GM21367 (cell line): ENCODE results near the gene DCDC1.

Experiments
- ATAC-seq: cut with Tn5 transposase; IDR thresholded peaks from one replicate; pipeline ENCODE4 v1.9.1; 2021; ENCODE audit not compliant: unreplicated experiment

DCDC1 gene

DNA sequence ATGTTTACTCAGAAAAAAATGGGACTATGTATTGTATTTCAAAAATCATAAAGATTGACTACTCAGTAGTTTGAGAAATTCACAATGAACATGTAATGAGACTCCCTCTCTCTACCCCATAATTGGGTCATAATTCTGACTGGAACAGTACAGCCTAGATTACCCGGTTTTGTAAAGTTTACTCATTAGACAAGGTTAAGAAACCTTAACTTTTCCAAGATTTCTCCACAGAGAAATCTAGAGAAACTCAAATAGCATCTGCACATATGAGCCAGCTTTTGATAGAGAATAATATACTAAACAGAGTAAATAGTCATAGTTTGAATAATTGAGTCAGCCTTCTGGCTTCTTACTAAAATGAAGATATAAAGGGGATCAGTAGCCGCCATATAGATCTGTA, 452.3 kb downstream of the DCDC1 start:
- ATAC-seq: no peak

- ATAC-seq: no peak
Observed at GRCh38 chr11:30916764-30917163, 452.8 kb downstream of the DCDC1 start.

GRCh38 chr11:30914143-30914762, 455.3 kb downstream of the DCDC1 start:
- ATAC-seq: no peak

GRCh38 chr11:30911247-30911646, 458.3 kb downstream of the DCDC1 start:
- no peak for ATAC-seq

- ATAC-seq: no peak
Observed at GRCh38 chr11:30908857-30909256, 460.7 kb downstream of the DCDC1 start.

GRCh38 chr11:30908272-30908671, 461.3 kb downstream of the DCDC1 start:
- no peak for ATAC-seq

GRCh38 chr11:30902929-30903328, 466.6 kb downstream of the DCDC1 start:
- ATAC-seq: no peak

GRCh38 chr11:30895046-30895445, 474.5 kb downstream of the DCDC1 start:
- ATAC-seq: no peak

DNA sequence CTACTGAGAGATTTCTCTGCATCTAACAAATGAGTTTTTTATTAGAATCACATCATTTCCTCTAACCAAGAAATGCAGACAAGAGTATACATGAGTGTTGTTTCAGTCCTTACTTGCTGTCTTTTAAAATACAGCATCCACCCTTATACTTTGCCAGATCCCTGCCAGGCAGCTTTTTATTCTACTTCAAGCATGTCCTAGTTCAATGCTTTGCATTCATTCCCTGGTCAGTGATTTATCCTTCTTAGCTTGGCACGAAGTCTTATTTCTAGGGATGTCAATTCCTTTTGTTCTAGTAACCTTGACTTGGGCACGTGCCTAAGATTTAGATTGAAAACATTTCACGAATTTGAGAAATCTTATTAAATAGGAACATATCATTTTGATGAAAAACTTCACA, 476.2 kb downstream of the DCDC1 start:
- ATAC-seq: no peak

DNA sequence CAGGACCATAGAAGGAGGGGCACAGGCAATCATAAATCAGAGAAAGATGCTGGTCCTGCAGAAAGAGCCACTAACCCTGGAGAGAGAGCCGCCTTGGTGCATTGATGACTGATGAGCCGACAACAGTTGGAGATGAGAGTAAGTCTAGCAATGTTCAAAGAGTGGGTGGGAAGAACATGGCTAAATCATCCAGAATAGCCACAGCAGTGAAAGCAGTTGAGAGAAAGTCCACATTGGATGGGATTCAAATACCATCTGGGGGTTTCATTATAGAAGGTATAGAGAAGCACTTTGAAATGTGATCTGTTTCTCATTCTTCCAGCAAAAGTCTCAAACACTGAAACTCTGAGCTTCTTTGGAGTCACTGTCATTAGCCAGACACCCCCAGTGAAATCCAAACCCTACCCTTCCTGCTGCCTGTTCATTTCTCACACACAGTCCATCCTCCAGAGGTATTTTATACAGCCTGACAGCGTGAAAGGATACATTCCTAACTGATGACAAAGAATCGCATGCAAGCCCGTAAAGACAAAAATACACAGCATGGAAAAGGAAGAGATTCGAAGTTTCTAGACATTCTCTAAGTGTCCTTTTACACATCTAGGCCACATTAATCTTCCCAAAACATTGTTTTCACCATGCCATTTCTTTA, 480.3 kb downstream of the DCDC1 start:
- no peak for ATAC-seq

DNA sequence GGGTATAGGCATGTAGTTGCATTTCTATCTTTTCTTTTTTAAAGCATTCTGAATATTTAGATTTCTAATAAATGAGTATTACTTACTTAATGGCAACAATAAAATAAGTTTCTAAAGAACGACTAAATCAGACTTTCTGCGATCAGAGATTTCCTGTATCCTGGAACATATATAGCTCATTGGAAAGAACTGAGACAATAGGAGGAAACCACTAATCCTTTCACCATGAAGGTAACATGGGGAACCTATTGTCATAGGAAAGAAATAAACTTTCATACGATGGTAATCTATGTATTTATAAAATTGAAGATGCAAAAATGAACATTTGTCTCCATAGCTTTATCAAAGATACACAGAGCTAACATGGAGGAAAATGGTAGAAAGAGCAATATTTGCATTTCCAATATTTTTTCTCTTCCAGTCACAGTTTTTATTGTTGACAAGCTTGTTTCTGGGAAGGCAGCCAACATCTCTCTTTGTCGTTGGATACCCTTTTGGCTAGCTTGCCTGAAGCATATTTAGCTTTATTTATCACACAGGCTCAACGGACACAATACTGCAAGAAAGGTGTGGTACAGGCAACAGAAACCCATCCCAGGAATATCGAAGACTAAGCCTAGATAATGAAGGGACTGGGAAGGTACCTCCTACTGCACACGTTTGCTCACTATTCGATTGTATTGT, 490.1 kb downstream of the DCDC1 start:
- ATAC-seq: no peak

DNA sequence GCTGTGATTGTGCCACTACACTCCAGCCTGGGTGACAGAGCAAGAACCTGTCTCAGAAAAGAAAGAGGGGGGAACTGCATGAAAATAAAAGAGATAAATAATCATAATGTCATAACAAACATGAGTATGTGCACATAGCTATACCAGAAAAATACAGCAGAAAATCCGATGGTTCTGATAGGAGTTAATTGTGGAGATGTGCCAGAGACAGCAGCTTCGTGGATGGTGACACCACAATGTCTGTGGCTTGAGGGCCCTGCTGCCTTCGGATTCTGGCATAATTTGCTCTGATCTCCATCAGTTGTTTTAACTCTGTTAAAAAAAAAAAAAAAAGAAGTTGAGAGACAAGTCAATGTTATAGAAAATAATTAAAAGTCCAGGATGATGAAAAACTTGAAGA, 491.1 kb downstream of the DCDC1 start:
- ATAC-seq: no peak

- no peak for ATAC-seq
Observed at GRCh38 chr11:30876663-30877396, 492.7 kb downstream of the DCDC1 start.

- ATAC-seq: no peak
Observed at GRCh38 chr11:30876228-30876627, 493.3 kb downstream of the DCDC1 start.

- no peak for ATAC-seq
Observed at GRCh38 chr11:30875806-30876205, 493.7 kb downstream of the DCDC1 start.

DNA sequence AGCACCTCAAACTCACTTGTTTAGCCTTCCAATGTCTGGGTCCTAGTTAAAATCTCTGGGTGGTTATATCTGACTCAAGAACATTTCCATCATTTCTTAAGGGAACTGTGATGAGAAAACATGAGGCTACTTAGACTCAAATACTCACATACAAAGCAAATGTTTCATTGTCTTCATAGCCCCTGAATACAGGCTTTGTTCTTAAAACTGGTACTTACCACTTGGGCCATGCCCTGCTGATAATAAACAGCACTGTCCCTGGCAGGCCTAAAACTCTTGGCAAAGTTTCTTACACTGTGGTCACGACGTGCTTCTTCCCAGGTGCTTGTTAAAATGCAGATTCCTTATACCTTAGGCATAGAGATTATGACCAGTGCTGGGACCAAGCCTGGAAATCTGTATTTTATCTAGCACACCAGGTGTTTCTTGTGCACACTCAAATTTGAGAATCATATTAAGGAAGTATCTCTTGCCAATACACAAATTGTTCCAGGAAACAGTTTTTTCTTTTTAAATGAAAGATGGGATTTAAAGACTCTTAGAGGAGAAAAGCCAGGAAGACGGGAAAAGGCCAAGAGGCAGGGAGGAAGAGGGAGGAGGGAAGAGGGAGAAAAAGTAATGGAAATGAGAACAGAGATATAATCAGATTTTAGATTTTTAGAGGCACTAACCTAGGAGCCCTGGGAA, 495.5 kb downstream of the DCDC1 start:
- ATAC-seq: no peak

- no peak for ATAC-seq
Observed at GRCh38 chr11:30868626-30869081, 500.9 kb downstream of the DCDC1 start.

DNA sequence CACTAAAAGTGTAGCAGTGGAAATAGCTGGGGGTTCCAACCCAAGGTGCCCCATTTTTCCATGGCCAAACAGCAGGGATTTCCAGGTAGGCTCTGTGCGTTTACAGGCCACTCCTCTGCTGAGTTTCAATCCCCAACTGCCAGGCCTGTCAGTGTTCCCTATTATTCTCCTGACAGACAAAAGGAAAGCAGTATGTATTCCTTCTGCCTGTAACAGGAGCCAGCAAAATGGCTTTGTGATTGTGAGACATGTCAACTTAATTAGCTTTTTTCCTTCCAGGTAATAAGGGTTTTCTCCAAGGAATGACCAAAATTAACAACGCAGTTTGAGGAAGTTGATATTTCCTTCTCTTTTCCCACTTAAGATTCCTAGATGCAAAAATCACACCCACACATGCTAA, 506.3 kb downstream of the DCDC1 start:
- no peak for ATAC-seq

DNA sequence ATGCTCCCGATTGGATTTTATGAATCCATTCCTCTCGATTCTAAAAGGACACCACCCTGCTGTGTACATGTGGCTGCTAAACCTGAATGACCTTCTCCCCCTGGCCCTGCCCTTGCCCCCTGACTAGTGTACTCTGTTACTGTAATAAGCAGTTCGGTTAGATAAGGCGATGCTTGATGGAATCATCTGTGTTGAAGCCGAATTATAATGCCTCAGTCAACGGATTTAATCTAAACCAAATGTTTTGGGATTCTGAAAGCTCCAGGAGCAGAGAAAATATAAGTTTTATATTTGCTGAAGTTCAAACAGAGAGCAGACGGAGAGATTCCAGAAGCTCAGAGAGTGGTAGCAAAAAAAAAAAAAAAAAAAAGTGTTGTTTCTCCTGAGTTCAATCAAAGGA, 508.0 kb downstream of the DCDC1 start:
- ATAC-seq: no peak

- ATAC-seq: no peak
Observed at GRCh38 chr11:30861064-30861463, 508.5 kb downstream of the DCDC1 start.

DNA sequence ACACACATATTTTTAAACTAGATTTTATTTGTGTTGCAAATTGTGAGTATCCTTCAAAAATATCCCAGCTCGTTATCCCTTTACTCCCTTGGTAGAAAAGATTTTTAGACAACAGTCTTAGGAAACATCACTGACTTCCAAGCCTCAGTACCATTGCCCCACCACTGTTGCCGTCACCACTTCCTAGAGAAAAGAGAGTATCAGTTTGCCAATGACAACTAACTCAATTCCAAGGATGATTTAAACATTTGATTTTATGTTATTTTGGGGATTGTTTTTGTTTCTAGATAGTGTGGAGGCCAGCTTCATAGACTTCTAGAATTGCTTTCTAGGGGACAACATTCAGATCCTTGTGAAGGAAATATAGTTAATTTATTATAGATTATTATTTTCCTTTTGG, 509.4 kb downstream of the DCDC1 start:
- ATAC-seq: no peak
